GM19395 (cell line): ENCODE data around the gene PLEKHG5.

Experiments
- ATAC-seq: cut with Tn5 transposase; IDR thresholded peaks from one replicate; pipeline ENCODE4 v1.9.1; 2021; ENCODE audit warnings: mild to moderate bottlenecking, moderate library complexity; ENCODE audit not compliant: unreplicated experiment

Gene PLEKHG5

GRCh38 chr1:6511056-6511455, 19.6 kb upstream of the PLEKHG5 start:
- no peak for ATAC-seq

- ATAC-seq: no peak
Measured at GRCh38 chr1:6510493-6510892, 19.0 kb upstream of the PLEKHG5 start.

GRCh38 chr1:6509919-6510291, 18.4 kb upstream of the PLEKHG5 start:
- ATAC-seq: no peak

GRCh38 chr1:6509220-6509918, 17.9 kb upstream of the PLEKHG5 start:
- ATAC-seq: no peak

DNA sequence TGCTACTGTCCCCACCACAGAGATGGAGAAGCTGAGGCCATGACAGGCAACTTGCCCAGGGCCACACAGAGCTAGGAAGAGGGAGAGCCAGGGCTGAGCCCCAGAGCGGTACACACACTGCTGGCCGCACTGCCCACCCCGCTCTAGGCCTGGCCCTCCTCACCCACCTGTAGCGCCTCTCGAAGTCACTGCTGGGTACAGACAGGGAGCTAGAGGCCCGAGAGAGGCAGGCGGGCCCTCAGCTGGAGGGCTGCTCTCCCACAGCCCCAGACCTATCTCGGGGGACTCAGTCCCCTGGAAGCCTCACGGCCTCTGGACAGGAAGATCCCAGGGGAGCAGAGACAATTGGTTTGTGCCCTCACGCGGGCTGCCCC, 17.3 kb upstream of the PLEKHG5 start:
- no peak for ATAC-seq

- no peak for ATAC-seq
Measured at GRCh38 chr1:6508154-6508815, 16.8 kb upstream of the PLEKHG5 start.

- ATAC-seq: no peak
Measured at GRCh38 chr1:6507461-6507911, 16.0 kb upstream of the PLEKHG5 start.

DNA sequence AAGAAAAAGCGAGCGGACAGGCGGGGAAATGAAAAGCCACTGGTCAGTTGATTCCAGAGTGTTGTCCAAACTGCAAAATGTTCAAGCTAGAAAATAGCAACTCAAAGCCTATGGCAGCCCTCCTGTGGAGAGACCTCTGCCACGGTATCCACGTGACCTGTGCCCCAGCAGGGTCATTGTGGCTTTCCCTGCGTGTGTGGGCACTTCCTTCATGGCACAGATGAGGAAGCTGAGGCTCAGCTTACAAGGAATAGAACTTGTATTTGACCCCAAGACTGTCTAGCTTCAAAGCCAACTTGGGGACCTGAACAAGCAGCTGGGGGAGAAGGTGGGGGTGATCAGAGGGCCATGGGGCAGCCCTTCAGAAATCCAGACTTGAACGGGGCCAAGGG, 15.6 kb upstream of the PLEKHG5 start:
- ATAC-seq: no peak

- ATAC-seq: no peak
Measured at GRCh38 chr1:6506210-6507036, 15.0 kb upstream of the PLEKHG5 start.

DNA sequence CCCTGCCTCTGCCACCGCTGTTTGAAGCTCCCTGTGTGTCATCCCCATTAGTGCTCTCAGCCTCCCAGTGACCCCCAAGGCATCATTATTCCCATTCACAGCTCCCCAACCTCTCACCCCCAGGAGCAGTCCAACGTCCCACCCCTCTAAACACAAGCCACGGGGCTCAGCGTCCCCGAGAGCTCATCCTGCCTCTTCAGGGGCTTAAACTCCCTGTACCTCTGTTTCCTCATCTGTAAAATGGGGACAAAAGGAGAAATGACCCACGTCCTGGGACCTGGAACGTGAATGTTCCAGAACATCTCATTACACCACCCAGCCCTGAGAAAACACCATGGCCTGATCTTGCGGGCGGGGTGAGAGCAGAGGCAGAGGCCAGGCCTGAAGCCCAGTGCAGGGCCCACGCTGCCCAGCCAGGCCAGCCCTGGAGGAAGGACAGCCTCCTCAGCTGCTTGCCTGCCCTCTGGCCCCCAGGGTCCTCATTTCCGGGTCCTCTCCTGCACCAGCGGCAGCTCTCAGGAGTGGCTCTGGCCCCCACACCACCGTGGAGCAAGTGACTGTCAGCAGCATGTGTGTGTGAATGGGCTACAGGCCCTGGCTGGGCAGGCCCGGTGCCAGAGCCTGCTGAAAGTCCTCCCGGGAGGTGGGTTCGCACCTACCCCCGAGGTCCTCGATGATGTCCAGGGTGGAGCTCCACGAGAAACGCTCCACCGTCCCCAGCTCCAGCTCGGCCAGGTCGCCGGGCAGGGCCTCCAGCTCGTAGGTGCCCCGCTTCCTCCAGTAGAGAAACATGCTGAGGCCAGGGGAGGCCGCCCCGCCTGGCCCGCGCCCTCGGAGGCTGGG, 14.1 kb upstream of the PLEKHG5 start:
- no peak for ATAC-seq

- ATAC-seq: no peak
Measured at GRCh38 chr1:6504887-6505286, 13.4 kb upstream of the PLEKHG5 start.

GRCh38 chr1:6503884-6504602, 12.6 kb upstream of the PLEKHG5 start:
- no peak for ATAC-seq

DNA sequence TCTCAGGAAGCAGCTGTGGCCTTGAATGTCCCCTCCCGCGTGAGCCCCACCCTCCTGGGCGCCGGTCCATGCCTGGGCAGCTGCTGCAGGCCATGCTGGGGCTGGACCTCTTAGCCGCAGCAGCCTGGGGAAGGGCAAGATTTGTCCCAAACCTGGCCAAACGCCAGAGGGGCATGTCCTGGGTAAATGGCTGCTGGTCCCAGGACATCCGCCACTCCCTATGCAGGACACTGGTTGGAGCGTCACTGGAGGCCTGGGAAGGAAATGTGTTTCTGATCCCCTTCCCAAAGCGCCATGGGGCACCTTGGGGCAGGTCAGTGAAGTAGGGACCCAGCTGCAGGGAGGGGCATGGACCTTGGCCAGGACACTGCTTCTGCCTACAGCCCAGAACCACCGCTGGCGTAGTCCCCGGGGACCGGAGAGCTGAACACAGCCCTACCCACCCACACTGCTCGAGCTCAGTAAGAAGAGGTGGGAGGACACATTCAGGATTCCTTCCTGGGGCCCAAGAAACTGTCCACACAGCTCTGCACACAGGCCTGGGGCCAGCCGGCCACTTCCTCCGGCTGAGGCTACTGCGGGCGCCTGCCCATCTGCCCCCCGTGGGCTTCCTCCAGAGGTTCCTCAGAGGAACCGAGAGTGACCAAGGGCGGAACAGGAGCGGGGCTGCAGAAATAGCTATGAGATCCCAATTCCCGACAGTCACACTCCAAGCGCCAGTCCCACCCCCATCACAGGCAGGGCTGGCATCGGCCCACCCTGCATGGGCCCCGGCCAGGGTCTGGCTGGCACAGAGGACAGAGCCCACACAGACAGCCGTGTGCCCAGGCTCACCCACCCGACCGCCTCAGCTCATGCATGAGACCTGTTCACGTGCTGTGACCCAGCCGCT, 10.8 kb upstream of the PLEKHG5 start:
- ATAC-seq: no peak

GRCh38 chr1:6501279-6501813, 9.9 kb upstream of the PLEKHG5 start:
- no peak for ATAC-seq

DNA sequence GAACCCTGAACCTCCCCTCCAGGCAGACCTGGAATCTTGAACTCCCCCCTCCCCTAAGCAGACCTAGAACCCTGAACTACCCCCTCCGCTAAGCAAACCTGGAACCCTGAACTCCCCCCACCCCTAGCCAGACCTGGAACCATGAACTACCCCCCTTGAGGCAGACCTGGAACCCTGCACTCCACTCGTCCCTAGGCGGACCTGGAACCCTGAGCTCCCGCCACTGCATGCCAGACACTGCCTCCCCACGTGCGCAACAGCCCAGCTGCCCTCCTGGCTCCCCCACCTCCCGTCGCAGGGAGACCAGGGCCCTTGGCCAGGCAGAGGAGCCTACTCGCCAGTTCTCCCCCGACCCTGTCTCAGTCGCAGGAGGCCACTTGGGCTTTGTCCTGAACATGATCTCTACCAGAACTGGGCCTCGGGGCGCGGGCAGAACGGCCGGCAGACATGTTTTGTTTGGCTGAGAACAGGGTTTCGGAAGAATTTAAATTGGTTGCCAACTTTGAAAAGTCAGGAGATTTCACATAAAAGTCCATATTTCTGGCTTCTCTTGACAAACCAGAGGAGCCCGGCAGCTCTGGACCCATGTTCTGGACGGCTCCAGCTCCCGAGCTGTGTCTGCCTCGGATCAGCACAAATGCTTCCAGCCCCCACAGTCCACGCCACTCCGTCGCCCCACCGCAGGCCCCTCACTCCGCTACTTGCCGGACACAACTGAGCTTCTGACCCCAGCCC, 9.2 kb upstream of the PLEKHG5 start:
- no peak for ATAC-seq

DNA sequence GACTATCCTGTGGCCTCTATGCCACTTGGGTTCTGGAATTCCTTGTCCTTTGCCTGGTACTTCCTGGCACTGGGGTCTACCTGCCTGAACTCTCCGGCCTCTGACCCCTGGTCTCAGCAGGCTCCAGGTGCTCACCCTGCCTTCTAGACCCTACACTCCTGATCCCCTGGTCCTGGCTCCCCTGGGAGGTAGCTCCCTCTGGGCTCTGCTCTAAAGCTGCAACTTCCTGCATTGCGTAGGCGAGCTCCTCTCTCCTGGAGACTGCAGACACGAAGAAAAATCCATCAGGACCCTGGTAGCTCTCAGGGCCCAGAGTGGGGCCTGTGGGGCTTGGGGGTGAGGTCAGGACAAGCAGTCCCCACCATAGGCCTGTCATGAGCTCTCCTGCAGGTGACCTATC, 7.8 kb upstream of the PLEKHG5 start:
- ATAC-seq: no peak

- ATAC-seq: no peak
Measured at GRCh38 chr1:6498576-6499111, 7.2 kb upstream of the PLEKHG5 start.
